GM12878 (cell line): ENCODE data around the gene SETBP1. TPM values are rescaled to one million over a fixed set of nuclear protein-coding genes. Genes with fewer than 3 reads are reported as not detected.

Experiments used
- ATAC-seq: fragments of 200-7000 bp; cut with Tn5 transposase; 3 replicates; pipeline ENCODE4 v1.9.1; 2020; ENCODE audit warnings: mild to moderate bottlenecking, moderate library complexity
- BruUV-seq: library from RNA; stranded (reverse); fragments of 400-500 nt; replicated peaks from 2 replicates; lab custom pipeline; 2021; lab: Mats Ljungman, UMichigan
- CTCF ChIA-PET: fragments of 300-600 bp; sonication (Branson Sonifier 250); formaldehyde crosslinking; extraction: SDS; loops from one replicate; lab custom pipeline; 2021; ENCODE audit warnings: inconsistent platforms; lab: Yijun Ruan, JAX
- POLR2A ChIA-PET: fragments of 350-600 bp; formaldehyde crosslinking; extraction: SDS; loops from one replicate; lab custom pipeline; 2021; ENCODE audit warnings: inconsistent platforms; lab: Charles Lee
- RAD21 ChIA-PET: fragments of 300-600 bp; sonication (Branson Sonifier 250); formaldehyde crosslinking; loops from one replicate; lab custom pipeline; 2023; ENCODE audit warnings: antibody characterized with exemption; ENCODE audit not compliant: unreplicated experiment; lab: Charles Lee
- SMC1A ChIA-PET: fragments of 300-600 bp; sonication (Branson Sonifier 250); formaldehyde crosslinking; loops from one replicate; lab custom pipeline; 2023; ENCODE audit not compliant: unreplicated experiment, uncharacterized antibody; lab: Charles Lee
- DNase-seq: peaks from one replicate; pipeline ENCODE4 v3.0.0-alpha.2; 2011; ENCODE audit warnings: low read depth, low spot score
- FAIRE-seq: peaks from 3 replicates; lab custom pipeline; 2011; peaks lifted over from hg19 to GRCh38; lab: Jason Lieb, UNC
- H2AFZ ChIP-seq: 2 replicates; pipeline ENCODE4 v1.6.0; 2011; ENCODE audit warnings: low read depth, low read length, control low read depth; ENCODE audit not compliant: control insufficient read depth
- H3K27ac ChIP-seq: 2 replicates; pipeline ENCODE4 v1.5.1; 2011; ENCODE audit warnings: control low read depth; ENCODE audit not compliant: control insufficient read depth, insufficient read depth
- H3K27me3 ChIP-seq, 2 experiments: replicated peaks in 1 of 2; 2 replicates each; pipeline versions ENCODE4 v1.6.0 to v1.6.1; 2011; ENCODE audit warnings: low read length in 1 of 2; ENCODE audit not compliant: control insufficient read depth in 2 of 2, insufficient read depth in 2 of 2
- H3K36me3 ChIP-seq, 2 experiments: 2 replicates each; pipeline ENCODE4 v1.5.1; 2011; ENCODE audit warnings: low read length in 1 of 2; ENCODE audit not compliant: control insufficient read depth in 2 of 2, insufficient read depth in 2 of 2
- H3K4me1 ChIP-seq: 2 replicates; pipeline ENCODE4 v1.6.1; 2011; ENCODE audit warnings: mild to moderate bottlenecking, low read length, moderate library complexity, mixed read lengths; ENCODE audit not compliant: control insufficient read depth, insufficient read depth
- H3K4me2 ChIP-seq: 2 replicates; pipeline ENCODE4 v1.6.0; 2011; ENCODE audit warnings: control low read depth; ENCODE audit not compliant: control insufficient read depth, insufficient read depth
- H3K4me3 ChIP-seq: fragments of 200-600 bp; sonication (generic); 2 replicates; pipeline ENCODE4 v1.5.1; 2016
- H3K79me2 ChIP-seq: 2 replicates; pipeline ENCODE4 v1.6.0; 2011; ENCODE audit warnings: low read length; ENCODE audit not compliant: control insufficient read depth, insufficient read depth
- H3K9ac ChIP-seq: 2 replicates; pipeline ENCODE4 v1.8.0; 2011; ENCODE audit warnings: low read length, control low read depth, mixed read lengths; ENCODE audit not compliant: control insufficient read depth, insufficient read depth
- H3K9me3 ChIP-seq: replicated peaks from 3 replicates; pipeline ENCODE4 v1.5.1; 2011; ENCODE audit warnings: mild to moderate bottlenecking, low read length; ENCODE audit not compliant: control insufficient read depth, insufficient read depth
- H4K20me1 ChIP-seq: 2 replicates; pipeline ENCODE4 v1.6.0; 2011; ENCODE audit not compliant: control insufficient read depth, insufficient read depth
- CBFB ChIP-seq: IDR thresholded peaks from 2 replicates; pipeline ENCODE4 v1.6.1; 2016; ENCODE audit warnings: antibody characterized with exemption, low read depth
- MAX ChIP-seq: IDR thresholded peaks from 2 replicates; pipeline ENCODE4 v1.6.1; 2012; ENCODE audit warnings: low read depth, low read length, improper control_type of control experiment
- PAX8 ChIP-seq: fragments of 450-650 bp; IDR thresholded peaks from 2 replicates; pipeline ENCODE4 v1.6.1; 2017; ENCODE audit warnings: mild to moderate bottlenecking, moderate library complexity
- SMARCA5 ChIP-seq: fragments of 450-650 bp; IDR thresholded peaks from 2 replicates; pipeline ENCODE4 v1.6.1; 2017; ENCODE audit warnings: mild to moderate bottlenecking
- TBL1XR1 ChIP-seq: IDR thresholded peaks from 2 replicates; pipeline ENCODE4 v1.6.1; 2012; ENCODE audit warnings: low read depth, low read length, improper control_type of control experiment
- USF1 ChIP-seq: IDR thresholded peaks from 2 replicates; pipeline ENCODE4 v1.6.1; 2011; ENCODE audit warnings: borderline replicate concordance, low read depth, mild to moderate bottlenecking, moderate library complexity, mixed read lengths, low read length; ENCODE audit not compliant: insufficient read depth; ENCODE audit errors: extremely low read length
- WGBS: methylation state at CpG from one replicate; pipeline ENCODE4 v1.1.6; 2016; ENCODE audit warnings: low lambda C conversion rate; ENCODE audit not compliant: insufficient replicate concordance, insufficient coverage; ENCODE audit errors: missing lambda C conversion rate; 5-methylcytosine and 5-hydroxymethylcytosine counted together
- in situ Hi-C: fragments of 300-500 bp; cut with MboI; formaldehyde crosslinking; loops from 9 replicates; pipeline ENCODE4 v1.14.3; 2018; ENCODE audit warnings: mixed read lengths
- intact Hi-C: fragments of 100-400 bp; cut with micrococcal nuclease; formaldehyde crosslinking; loops from one replicate; pipeline ENCODE4 v1.14.2; 2022; ENCODE audit not compliant: unreplicated experiment
- polyA plus RNA-seq, 11 experiments: library from polyadenylated mRNA; depleted of rRNA in 4 of 11; unstranded in 6 of 11; stranded (reverse) in 5 of 11; fragments of >200 nt; fragmentation: Nextera tagmentation in 4 of 11; fragmentation: Illumina TruSeq in 1 of 11; extraction: Ambion mirVana in 4 of 11; extraction: Trizol in 1 of 11; gene quantifications; 1 replicate in 1 of 11; 2 replicates in 10 of 11; pipeline versions ENCODE4 v1.2.1 to v1.2.3, GENCODE V29; 2011 to 2016; ENCODE audit warnings: inconsistent platforms in 2 of 11, missing spikeins in 2 of 11, low read depth in 1 of 11
- total RNA-seq, 4 experiments: library from RNA; depleted of rRNA in 3 of 4; stranded (reverse); fragments of >200 nt in 3 of 4; fragmentation: Illumina TruSeq in 1 of 4; extraction: Trizol in 1 of 4; gene quantifications; 2 replicates each; pipeline versions ENCODE4 v1.2.1 to v1.2.3, GENCODE V29; 2013 to 2021
- TF ChIP-seq, protein P1 (sequence below): fragments of 450-650 bp; IDR thresholded peaks from 2 replicates; pipeline ENCODE4 v1.6.1; 2017; ENCODE audit warnings: borderline replicate concordance

SETBP1 gene
- total and polyA plus RNA-seq, 10 of the 15 experiments (the other 5 are each of a cell fraction or from before 2014, with no cell fraction given), result 0.99 to 29.7 (median 8.3) TPM

GRCh38 chr18:44957461-44957860 lies 276.8 kb downstream of the SETBP1 start:
- Histone ChIP-seq H2AFZ (no peak overlapping the region), H3K4me2 (no peak overlapping the region)
- TF ChIP-seq PAX8, result no peak
- no peak for TF ChIP-seq CBFB
- TF ChIP-seq USF1, result no peak
- no peak for TF ChIP-seq MAX
- TF ChIP-seq, protein P1, sequence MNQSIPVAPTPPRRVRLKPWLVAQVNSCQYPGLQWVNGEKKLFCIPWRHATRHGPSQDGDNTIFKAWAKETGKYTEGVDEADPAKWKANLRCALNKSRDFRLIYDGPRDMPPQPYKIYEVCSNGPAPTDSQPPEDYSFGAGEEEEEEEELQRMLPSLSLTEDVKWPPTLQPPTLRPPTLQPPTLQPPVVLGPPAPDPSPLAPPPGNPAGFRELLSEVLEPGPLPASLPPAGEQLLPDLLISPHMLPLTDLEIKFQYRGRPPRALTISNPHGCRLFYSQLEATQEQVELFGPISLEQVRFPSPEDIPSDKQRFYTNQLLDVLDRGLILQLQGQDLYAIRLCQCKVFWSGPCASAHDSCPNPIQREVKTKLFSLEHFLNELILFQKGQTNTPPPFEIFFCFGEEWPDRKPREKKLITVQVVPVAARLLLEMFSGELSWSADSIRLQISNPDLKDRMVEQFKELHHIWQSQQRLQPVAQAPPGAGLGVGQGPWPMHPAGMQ, result no peak
- TF ChIP-seq SMARCA5, result no peak
- TF ChIP-seq TBL1XR1, result no peak
- TF ChIP-seq, all 136 proteins: peak for 0
- intact Hi-C loops (no loop called here), in situ Hi-C loops (no loop called here)
- ChIA-PET POLR2A (interaction anchor here (1.8 kb wide), 1 partner anchor 22 kb away, joined by 7 read pairs; no protein-coding TSS in a partner anchor), CTCF (interaction anchor here (0.8 to 1.8 kb wide), 2 partner anchors 15 to 48 kb away, joined by 3 to 5 read pairs; no protein-coding TSS in a partner anchor), SMC1A (interaction anchor here (0.9 to 1.8 kb wide), 7 partner anchors 9 to 261 kb away, joined by 3 to 6 read pairs (median 3); no protein-coding TSS in a partner anchor), RAD21 (no interaction called here)
- BruUV-seq, result no TSS peak
- no peaks in the 10 kb centered on the region for H3K79me2 ChIP-seq
- FAIRE-seq, result no peak
- no peak overlapping the region for H3K4me3 ChIP-seq
- no peak for DNase-seq
- WGBS, result 67% methylated on average over 2 of the region's 2 CpGs
- no peak overlapping the region for H3K9ac ChIP-seq
- H3K27ac ChIP-seq, result no peak overlapping the region
- ATAC-seq, result no peak
- no peaks in the 10 kb centered on the region for H3K27me3 ChIP-seq
- H3K4me1 ChIP-seq, result no peaks in the 10 kb centered on the region
- H4K20me1 ChIP-seq, result no peaks in the 10 kb centered on the region
- H3K36me3 ChIP-seq, result no peaks in the 10 kb centered on the region; a peak in 2 of 4 replicates
- no peaks in the 10 kb centered on the region for H3K9me3 ChIP-seq
